Amygdala (tissue), 56 donors: ENCODE data around the gene SYT7.
A peak's percentile ranks its signal among the peaks of the same experiment; 100 is the strongest.

Source experiments
- DNase-seq, 56 donors: peaks; one replicate each; lab custom pipeline; 2025; lab: John Stamatoyannopoulos, UW

SYT7 gene

GRCh38 chr11:61524446-61524845 lies 56.4 kb downstream of the SYT7 start:
- DNase-seq, result no peak

GRCh38 chr11:61522881-61523280 lies 58.0 kb downstream of the SYT7 start:
- DNase-seq, result no peak

GRCh38 chr11:61518032-61518795 lies 62.7 kb downstream of the SYT7 start:
- no peak for DNase-seq

- peak in 23 of 56 donors; percentile 5 to 64 (median 24) for DNase-seq
Observed at GRCh38 chr11:61516675-61517572, 64.0 kb downstream of the SYT7 start.

GRCh38 chr11:61516191-61516590 lies 64.7 kb downstream of the SYT7 start:
- no peak for DNase-seq

GRCh38 chr11:61515686-61516085 lies 65.2 kb downstream of the SYT7 start:
- DNase-seq, result no peak

GRCh38 chr11:61514050-61514917 lies 66.6 kb downstream of the SYT7 start:
- DNase-seq, result no peak

GRCh38 chr11:61513143-61513765 lies 67.6 kb downstream of the SYT7 start:
- no peak for DNase-seq

GRCh38 chr11:61512435-61512834 lies 68.4 kb downstream of the SYT7 start:
- DNase-seq, result no peak

- DNase-seq, result no peak
Observed at GRCh38 chr11:61511383-61511782, 69.5 kb downstream of the SYT7 start.

GRCh38 chr11:61510974-61511373 lies 69.9 kb downstream of the SYT7 start:
- no peak for DNase-seq

GRCh38 chr11:61510166-61510919 lies 70.5 kb downstream of the SYT7 start:
- no peak for DNase-seq

- peak in 24 of 56 donors; percentile 18 to 69 (median 38) for DNase-seq
Observed at GRCh38 chr11:61509043-61510029, 71.5 kb downstream of the SYT7 start.

GRCh38 chr11:61507962-61508861 lies 72.7 kb downstream of the SYT7 start, which contains the start of gene LRRC10B:
Gene LRRC10B, plus strand, starts transcription at chr11:61508749. Its CDS starts 250 bp downstream, at chr11:61508999.
- peak in 12 of 56 donors; percentile 17 to 55 (median 32) for DNase-seq

- DNase-seq, result no peak
Observed at GRCh38 chr11:61507012-61507768, 73.7 kb downstream of the SYT7 start.

GRCh38 chr11:61505640-61506155 lies 75.2 kb downstream of the SYT7 start:
- peak in 8 of 56 donors; percentile 24 to 55 (median 42) for DNase-seq
